HepG2 (cell line): ENCODE results near the gene ENTREP1.

Experiments used
- BHLHE40 ChIP-seq: IDR thresholded peaks from 2 replicates; pipeline ENCODE4 v1.6.1; 2011; ENCODE audit warnings: low read length, improper control_type of control experiment
- KDM2A ChIP-seq: sonication (generic); formaldehyde crosslinking; IDR thresholded peaks from 2 replicates; pipeline ENCODE4 v1.4.0; 2020; ENCODE audit warnings: low read depth, missing genetic modification reagents, borderline replicate concordance
- MAF1 ChIP-seq: sonication (generic); formaldehyde crosslinking; IDR thresholded peaks from 2 replicates; pipeline ENCODE4 v1.5.0; 2020; ENCODE audit warnings: missing genetic modification reagents, borderline replicate concordance
- MAX ChIP-seq: IDR thresholded peaks from 2 replicates; pipeline ENCODE4 v1.6.1; 2012; ENCODE audit warnings: inconsistent platforms
- MYC ChIP-seq: sonication (generic); formaldehyde crosslinking; IDR thresholded peaks from 2 replicates; pipeline ENCODE4 v1.9.0; 2021; ENCODE audit warnings: missing genetic modification reagents, borderline replicate concordance
- TAF15 ChIP-seq: fragments of 200-400 bp; formaldehyde crosslinking; IDR thresholded peaks from one replicate; pipeline ENCODE4 v1.6.1; 2018; ENCODE audit warnings: mild to moderate bottlenecking, low read depth, low read length; ENCODE audit not compliant: poor library complexity, severe bottlenecking
- ZBTB1 ChIP-seq: sonication (generic); formaldehyde crosslinking; IDR thresholded peaks from 2 replicates; pipeline ENCODE4 v1.4.0; 2020; ENCODE audit warnings: missing genetic modification reagents, borderline replicate concordance
- ZNF124 ChIP-seq: sonication (generic); formaldehyde crosslinking; IDR thresholded peaks from 2 replicates; pipeline ENCODE4 v1.4.0; 2020; ENCODE audit warnings: missing genetic modification reagents
- TF ChIP-seq, protein P1 (sequence below): sonication (generic); formaldehyde crosslinking; conservative IDR thresholded peaks from 2 replicates; pipeline ENCODE4 v1.4.0; 2020; ENCODE audit warnings: missing genetic modification reagents

DNA sequence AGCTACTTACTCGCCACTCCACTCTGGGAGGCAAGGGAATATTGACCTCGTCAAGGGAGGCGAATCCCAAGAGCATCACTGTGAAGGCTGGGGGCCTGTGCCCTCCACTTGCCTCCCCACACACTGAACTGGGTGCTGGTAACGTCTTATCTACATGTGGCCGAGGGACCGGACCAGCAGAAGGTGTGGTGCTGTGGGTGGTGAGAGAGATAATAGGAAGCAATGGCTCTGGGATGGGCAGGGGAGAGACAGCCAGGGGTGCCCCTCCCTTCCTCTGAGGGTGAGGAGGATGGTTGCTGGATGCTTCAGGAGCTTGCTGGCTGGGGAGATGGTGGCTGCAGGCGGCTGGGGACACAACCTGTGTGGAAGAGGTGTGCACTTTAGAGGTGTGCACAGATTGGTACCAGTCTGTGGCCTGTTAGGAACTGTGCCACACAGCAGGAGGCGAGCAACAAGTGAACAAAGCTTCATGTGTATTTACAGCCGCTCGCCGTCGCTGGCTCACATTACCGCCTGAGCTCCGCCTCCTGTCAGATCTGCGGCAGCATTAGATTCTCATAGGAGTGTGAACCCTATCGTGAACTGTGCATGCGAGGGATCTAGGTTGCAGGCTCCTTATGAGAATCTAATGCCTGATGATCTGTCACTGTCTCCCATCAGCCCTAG lies 100.3 kb downstream of the ENTREP1 start:
- TF ChIP-seq MYC (CRISPR knock-in tag): no peak
- TF ChIP-seq ZNF124 (CRISPR knock-in tag): no peak
- TF ChIP-seq BHLHE40: no peak
- no peak for TF ChIP-seq MAF1 (CRISPR knock-in tag)
- TF ChIP-seq MAX: no peak
- no peak for TF ChIP-seq KDM2A (CRISPR knock-in tag)
- TF ChIP-seq ZBTB1 (CRISPR knock-in tag): no peak
- no peak for TF ChIP-seq TAF15
- TF ChIP-seq, protein P1, sequence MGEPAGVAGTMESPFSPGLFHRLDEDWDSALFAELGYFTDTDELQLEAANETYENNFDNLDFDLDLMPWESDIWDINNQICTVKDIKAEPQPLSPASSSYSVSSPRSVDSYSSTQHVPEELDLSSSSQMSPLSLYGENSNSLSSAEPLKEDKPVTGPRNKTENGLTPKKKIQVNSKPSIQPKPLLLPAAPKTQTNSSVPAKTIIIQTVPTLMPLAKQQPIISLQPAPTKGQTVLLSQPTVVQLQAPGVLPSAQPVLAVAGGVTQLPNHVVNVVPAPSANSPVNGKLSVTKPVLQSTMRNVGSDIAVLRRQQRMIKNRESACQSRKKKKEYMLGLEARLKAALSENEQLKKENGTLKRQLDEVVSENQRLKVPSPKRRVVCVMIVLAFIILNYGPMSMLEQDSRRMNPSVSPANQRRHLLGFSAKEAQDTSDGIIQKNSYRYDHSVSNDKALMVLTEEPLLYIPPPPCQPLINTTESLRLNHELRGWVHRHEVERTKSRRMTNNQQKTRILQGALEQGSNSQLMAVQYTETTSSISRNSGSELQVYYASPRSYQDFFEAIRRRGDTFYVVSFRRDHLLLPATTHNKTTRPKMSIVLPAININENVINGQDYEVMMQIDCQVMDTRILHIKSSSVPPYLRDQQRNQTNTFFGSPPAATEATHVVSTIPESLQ (CRISPR knock-in tag): no peak
